GM18505 (cell line): ENCODE measurements around the gene UCK2.

Source experiments
- ATAC-seq: cut with Tn5 transposase; IDR thresholded peaks from one replicate; pipeline ENCODE4 v1.9.1; 2021; ENCODE audit not compliant: unreplicated experiment
- POLR2A ChIP-seq: IDR thresholded peaks from 4 replicates; pipeline ENCODE4 v1.6.1; 2011; ENCODE audit warnings: borderline replicate concordance; ENCODE audit not compliant: insufficient read depth, insufficient read length; ENCODE audit errors: extremely low read depth

The UCK2 gene

GRCh38 chr1:165898837-165899236, 71.4 kb downstream of the UCK2 start:
- no peak for ATAC-seq
- no peak for TF ChIP-seq POLR2A

- TF ChIP-seq POLR2A: no peak
- ATAC-seq: no peak
Measured at GRCh38 chr1:165899461-165899941, 72.1 kb downstream of the UCK2 start.

GRCh38 chr1:165900576-165901380, 73.4 kb downstream of the UCK2 start:
- TF ChIP-seq POLR2A: no peak
- ATAC-seq: no peak

- TF ChIP-seq POLR2A: no peak
- no peak for ATAC-seq
Measured at GRCh38 chr1:165902565-165902964, 75.2 kb downstream of the UCK2 start.

GRCh38 chr1:165903672-165904071, 76.3 kb downstream of the UCK2 start:
- no peak for ATAC-seq
- no peak for TF ChIP-seq POLR2A

- TF ChIP-seq POLR2A: no peak
- ATAC-seq: no peak
Measured at GRCh38 chr1:165904948-165905347, 77.5 kb downstream of the UCK2 start.

- ATAC-seq: no peak
Measured at GRCh38 chr1:165905853-165906252, 78.4 kb downstream of the UCK2 start.

GRCh38 chr1:165907256-165907857, 79.9 kb downstream of the UCK2 start:
- no peak for ATAC-seq
- no peak for TF ChIP-seq POLR2A

More at GRCh38 chr1:165905853-165906252, 78.4 kb downstream of the UCK2 start:
- TF ChIP-seq POLR2A: no peak

- no peak for ATAC-seq
- TF ChIP-seq POLR2A: no peak
Measured at GRCh38 chr1:165910764-165911421, 83.5 kb downstream of the UCK2 start.

- TF ChIP-seq POLR2A: no peak
- no peak for ATAC-seq
Measured at GRCh38 chr1:165911609-165912281, 84.3 kb downstream of the UCK2 start.

- TF ChIP-seq POLR2A: no peak
- no peak for ATAC-seq
Measured at GRCh38 chr1:165912638-165913037, 85.2 kb downstream of the UCK2 start.

GRCh38 chr1:165914136-165914798, 86.9 kb downstream of the UCK2 start:
- peak; percentile 81 for ATAC-seq
- TF ChIP-seq POLR2A: no peak

GRCh38 chr1:165915480-165915879, 88.1 kb downstream of the UCK2 start:
- no peak for TF ChIP-seq POLR2A
- no peak for ATAC-seq
